Left lobe of liver (tissue), 2 donors: Measurements from ENCODE around the gene BICC1. TPM values are rescaled to one million over a fixed set of nuclear protein-coding genes. Genes with fewer than 3 reads are reported as not detected.

Experiments
- ATAC-seq: fragments of 200-7000 bp; cut with Tn5 transposase; one replicate; pipeline ENCODE4 v1.9.1; 2020; ENCODE audit warnings: mild to moderate bottlenecking, moderate library complexity
- DNase-seq: peaks from one replicate; pipeline ENCODE4 v3.0.0-alpha.2; 2020; ENCODE audit warnings: low spot score
- total RNA-seq: library from RNA; stranded (reverse); gene quantifications from one replicate; pipeline ENCODE4 v1.2.1, GENCODE V29; 2021
- donor health status: DM: no; HTN: no; CAD: no; lungs with moderate emphysema.
- donor health status: DM: no; HTN: yes; CAD: no.

Gene BICC1
- total RNA-seq, 1 donor from 2014 or later, result 1.6 TPM

DNA sequence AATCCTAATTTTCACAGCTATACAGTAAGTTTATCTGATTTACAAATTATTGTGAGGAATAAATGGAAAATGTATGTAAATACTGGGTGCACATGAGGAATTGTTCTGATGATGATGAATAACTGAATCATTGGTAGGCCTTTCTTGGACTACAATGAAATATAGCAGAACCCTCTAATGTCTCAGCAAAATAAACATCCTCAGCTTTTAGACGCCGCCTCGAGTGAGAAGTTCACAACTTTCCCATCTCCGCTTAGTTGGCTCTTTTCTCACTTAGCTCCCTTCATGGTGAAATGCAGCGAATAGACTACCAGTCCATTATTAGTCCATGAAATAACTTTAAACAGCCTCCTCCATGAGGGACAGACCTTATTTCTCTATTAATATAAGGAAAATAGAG lies 182.3 kb downstream of the BICC1 start:
- no peak for ATAC-seq
- DNase-seq, result no peak

DNA sequence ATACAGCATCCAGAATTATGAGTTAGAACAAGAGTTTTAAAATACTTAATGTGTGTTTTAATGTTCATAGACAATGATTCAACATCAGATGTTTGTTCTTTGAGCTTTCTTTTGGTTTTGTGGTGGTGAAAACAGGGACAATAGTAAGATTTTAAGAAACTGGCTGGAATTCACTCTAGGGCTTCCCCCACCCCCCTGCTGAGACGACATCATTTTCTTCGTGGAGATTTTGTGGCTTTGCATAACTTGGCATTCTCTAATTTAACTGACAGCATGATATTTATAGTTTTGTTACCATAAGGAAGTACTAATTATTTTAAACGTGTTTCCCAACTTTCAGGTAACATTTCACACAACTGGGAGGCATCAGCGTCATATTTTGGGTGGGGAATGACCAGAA lies 184.1 kb downstream of the BICC1 start:
- no peak for DNase-seq
- ATAC-seq, result no peak

DNA sequence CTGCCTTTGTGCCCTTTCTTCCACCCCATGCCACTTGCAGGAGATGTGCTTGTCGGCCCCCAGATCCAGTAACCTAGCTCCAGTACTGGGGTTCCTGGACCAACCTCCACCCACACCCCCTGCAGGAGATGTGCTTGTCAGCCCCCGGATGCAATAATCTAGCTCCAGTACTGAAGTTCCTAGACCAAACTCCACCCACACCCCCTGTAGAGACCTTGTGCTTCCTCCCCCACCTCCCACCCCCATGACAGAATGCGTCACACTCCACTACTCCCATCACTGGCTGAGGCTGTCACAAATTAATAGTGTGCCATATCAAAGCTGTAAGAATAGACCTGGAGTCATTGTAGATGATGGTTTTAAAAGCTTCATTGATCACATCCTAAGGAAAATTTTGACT lies 185.0 kb downstream of the BICC1 start:
- ATAC-seq (no peak), DNase-seq (no peak)

DNA sequence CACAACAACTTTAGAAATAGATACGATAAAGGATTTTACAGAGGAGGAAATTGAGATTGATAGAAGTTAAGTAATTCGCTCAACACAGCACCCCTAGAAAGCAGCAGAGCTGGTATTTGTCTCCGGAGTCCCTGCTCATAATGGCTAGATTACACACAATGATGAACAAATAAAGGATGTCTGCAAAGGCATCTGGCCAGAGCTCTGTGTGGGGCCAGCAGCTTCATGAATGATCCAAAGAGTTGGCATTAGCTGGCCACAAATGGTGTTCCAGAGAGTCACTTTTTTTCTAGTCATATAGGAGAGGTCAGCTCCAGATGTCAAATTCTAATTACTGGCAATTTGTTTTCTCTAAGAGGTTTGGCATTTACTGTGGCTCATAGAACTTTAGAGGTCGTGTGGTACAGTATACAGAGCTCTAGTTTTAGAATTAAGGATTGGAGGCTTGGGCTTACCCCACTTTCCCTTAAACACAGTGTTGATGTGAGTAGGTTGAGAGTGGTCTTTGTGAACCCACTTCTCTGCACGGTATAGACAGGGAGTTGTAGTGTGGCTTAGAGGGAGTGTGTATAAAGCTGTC lies 186.2 kb downstream of the BICC1 start:
- no peak for ATAC-seq
- DNase-seq, result no peak

DNA sequence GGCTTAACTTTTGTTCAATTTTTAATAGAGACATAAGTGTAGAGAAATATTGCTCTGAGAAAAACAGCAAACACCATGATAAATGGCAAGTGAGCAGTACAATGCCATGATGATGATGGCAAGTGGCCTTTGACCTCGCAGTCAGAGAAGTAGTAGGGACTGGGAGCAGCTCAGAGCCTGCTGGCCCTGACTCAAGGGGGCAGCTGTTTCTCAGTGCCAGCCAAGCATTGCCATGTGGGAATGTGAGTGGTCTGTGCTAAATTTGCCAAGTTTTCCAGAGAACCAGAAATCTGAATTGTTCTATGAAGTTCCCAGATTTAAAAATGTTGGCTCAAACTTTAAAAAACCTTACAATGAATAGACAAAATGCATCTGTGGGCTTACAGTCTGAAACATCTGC lies 187.9 kb downstream of the BICC1 start:
- DNase-seq, result no peak
- ATAC-seq, result no peak

DNA sequence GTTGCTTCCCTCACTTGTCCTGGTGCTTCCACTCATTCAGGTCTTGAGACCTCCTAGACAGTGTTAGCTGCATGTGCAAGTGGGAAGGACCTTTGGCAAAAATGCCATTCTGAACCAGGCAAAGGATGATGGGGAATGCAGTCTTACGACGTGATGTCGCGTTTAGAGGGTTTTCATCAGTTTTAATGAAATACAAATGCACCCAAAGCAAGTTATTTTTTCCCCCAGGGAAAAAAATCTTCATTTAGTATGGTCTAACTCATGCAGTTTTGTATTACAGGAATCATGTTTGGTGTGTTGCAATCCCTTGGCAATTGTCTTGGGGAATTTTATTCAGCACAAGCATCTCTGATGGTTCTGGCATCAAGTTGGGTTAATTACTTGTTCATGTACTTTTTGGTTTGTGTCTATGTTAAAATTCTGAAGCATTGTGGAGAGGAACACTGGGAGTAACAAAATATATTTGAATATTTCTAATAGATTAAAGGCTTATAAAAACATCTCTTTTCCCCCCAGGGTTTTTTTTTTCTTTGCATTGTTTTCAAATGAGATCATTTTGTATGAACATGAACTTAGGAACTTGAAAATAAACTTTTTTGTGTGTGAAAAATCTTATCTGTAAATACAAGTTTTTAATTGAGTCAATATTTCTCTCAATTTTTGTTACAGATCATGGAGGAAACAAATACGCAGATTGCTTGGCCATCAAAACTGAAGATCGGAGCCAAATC lies 188.9 kb downstream of the BICC1 start:
- DNase-seq, result no peak
- ATAC-seq, result no peak

DNA sequence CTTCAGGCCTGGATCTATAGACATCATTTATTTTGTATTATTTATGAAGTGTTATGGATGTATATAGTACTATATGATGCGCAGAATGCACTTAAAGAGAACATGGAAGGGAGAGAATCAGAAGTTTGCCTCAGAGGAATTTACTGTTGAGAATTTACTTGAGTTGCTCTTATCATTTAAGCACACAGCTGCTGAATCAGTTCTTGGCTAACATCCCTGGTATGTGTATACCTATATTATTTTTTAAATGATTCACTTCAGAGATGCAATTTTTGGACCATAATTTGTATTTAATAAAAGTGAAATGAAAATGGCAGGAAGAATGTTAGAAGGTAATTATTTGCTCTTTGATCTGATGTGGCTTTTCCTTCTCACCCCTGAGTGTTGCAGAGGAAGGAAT lies 191.6 kb downstream of the BICC1 start:
- no peak for ATAC-seq
- no peak for DNase-seq

DNA sequence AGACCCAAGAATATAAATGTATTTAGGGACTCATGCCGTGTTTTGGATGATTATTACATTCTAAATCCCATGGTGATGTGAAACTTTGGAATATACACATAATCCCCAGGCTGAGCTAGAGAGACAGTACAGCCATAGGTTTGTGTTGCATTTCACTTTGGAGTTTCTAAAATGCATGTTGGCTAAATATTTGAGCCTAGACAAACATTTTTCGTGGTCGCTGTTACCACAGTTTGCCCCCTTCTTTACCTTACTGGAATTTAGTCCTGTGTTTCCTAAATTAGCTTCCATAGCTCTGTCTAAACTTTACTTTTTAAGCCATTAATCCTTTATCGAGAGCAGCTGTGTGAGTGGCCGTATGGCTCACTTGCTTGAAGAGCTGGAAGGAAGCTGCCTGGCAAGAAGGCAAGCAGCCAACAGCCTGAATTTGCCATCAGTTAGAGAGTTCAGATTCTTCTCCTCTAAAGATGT lies 192.0 kb downstream of the BICC1 start:
- DNase-seq, result no peak
- no peak for ATAC-seq

DNA sequence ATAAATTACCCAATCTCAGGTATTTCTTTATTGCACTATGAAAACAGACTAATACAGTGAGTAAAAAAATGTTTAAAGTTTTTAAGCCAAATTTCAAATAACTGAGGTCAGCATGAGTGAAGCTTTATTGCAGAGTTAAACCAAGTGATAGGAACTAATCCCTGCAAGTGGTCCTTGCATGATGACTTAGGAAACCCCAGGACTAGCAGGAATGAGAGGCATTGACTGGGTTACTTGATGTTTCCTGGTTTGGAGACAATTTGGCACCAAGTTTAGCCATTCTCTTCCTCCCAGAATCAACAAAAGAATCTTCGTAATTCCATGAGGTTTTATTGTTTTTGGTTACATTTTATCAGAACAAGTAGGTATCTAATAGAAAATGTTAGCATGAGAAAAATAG lies 194.2 kb downstream of the BICC1 start:
- DNase-seq (no peak), ATAC-seq (no peak)

DNA sequence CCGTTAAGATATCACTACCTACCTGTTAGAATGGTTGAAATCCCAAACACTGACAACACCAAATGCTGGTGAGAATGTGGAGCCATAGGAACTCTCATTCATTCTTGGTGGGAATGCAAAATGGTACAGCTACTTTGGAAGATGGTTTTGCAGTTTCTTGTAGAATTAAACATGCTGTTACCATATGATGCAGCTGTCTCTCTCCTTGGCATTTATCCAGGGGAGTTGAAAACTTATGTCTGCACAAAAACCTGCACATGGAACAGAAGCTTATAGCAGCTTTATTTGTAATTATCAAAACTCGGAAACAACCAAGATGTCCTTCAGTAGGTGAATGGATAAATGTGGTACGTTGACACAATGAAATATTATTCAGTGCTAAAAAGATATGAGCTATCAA lies 199.5 kb downstream of the BICC1 start:
- ATAC-seq, result no peak
- no peak for DNase-seq

DNA sequence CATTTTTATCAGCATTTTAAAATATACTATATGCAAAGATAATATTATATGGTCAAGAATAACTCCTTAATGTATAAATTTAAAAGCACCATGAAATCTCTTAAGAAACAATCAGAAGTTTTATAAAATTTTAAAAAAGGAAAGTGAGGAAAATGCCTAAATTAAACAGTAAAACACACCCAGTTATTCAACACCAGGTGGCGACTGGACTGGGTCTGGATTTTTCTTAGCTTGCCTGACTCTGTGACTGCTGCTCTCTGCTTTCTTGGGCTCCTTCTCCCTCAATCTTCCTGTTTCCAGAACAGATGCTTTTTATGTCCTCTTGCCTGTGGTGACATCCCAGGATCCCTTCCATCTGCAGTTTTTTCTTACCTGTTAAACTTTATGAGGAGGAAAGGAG lies 200.3 kb downstream of the BICC1 start:
- DNase-seq, result no peak
- ATAC-seq, result no peak

DNA sequence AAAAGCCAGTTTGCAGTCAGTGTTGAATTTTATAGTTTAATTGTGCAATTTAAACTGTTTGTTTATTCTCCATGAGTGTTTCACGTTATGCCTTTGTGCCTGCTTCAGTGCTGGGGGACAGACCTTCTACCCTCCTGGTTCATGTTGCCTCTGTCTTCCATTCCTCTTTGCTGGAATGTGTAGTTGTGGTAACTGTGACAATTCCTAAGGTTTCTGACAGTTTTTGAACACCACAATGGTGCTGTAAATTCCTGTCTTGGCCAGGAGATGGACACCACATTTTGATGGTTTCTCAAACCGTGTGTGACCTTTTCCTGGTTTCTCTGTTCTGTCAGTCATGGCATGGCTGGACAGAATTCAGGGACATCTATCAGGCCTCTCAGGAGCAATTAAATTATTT lies 201.7 kb downstream of the BICC1 start:
- ATAC-seq (no peak), DNase-seq (no peak)

DNA sequence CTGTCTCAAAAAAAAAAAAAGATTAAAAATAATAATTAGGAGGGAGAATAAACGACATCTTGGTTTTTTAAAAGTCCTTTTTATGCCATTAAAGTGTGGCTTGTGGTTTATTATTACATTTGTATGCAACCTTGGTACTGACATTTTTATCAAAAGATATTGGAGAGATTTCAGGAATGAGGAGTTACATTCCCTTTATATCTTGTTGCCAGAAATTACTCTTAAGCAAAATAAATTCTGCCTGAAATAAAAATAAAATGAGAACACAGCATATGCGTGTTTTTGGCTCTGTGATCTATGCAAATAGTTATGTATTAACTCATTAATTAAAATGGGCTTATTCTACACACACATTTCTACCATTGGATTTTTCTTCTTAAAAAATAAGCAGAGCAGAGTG lies 202.4 kb downstream of the BICC1 start:
- no peak for DNase-seq
- no peak for ATAC-seq

DNA sequence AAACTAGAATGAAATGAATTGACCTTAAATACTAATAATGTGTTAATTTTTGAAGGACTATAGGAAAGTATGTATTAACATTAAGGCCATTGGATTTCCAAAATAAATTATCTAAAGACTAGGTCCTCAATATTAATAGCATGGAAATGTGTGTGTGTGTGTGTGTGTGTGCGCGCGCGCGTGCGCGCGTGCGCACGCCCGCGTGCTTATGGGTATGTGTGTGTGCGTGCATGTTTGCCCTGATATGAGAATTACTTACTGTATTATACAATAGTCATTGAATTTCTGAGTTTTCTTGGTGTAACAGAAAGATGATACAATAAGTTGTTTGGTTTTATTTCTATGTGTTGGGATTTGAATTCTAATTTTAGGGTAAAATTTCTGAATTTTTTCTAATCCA lies 205.9 kb downstream of the BICC1 start:
- no peak for DNase-seq
- no peak for ATAC-seq

DNA sequence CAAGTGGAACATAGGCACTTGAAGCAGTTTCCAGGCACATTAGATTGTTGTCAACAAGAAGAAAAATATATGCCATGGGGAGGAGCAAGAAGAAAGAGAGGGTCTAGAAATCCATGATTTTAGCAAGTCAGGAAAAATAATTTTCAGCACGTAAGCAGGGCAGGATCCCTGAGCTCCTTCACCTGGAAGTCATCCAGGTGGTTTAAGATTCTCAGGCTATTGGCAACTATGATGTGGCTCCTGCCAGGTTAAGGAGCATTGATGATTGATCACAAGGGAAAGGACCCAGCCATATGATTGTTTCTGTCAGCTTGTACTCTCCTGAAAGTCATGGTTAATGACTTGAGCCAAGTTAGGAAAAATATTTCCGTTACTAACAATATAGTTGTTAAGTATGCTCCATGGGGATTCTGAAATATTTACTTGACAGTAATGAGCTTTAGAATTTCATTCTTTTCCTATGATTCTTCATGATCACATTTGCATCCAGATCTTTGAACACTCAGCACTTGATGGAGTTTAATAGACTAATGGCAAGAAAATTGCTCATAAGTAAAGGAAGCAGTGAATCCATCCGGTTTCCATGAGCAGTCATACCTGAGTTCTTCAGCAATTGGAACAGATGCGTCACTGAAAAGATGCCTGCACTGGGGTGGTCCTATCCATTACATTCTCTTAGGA lies 209.1 kb downstream of the BICC1 start:
- DNase-seq (no peak), ATAC-seq (no peak)

DNA sequence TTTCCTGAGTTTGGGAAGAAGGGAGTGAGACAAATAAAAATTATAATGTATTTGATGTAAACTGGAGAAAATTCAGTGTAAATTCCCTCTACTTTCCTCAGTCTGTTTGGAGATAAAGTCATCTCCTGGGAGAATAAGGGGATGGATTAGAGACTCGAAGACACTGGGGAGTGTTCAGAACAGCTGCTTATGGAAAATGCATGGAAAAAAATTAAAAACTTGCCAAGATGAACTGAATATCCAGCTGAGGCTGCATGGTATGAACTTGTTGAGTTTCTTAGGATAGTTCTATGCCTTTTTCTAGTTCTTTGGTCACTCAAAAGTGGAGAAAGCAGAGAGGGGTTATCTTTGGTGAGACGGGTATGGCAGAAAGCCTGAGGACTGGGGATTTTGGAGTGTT lies 210.5 kb downstream of the BICC1 start:
- ATAC-seq (no peak), DNase-seq (no peak)

DNA sequence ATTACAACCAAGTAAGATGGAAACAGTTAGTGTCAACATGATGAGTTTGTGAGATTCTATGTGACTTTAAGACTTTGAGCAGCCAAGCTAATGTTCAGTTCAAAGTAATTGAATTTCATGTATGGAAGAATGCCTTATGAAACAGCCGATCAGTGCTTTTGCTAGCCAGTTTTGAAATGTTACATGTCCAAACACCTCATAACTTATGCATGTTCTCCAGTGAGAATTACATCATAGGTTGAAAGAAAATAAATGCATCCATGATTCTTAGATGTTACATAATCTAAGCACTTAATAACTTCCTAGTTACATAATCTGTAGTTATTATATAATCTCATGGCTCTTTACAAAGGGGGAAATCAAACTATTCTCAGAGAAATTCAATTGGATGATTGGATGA lies 211.3 kb downstream of the BICC1 start:
- DNase-seq (no peak), ATAC-seq (no peak)

DNA sequence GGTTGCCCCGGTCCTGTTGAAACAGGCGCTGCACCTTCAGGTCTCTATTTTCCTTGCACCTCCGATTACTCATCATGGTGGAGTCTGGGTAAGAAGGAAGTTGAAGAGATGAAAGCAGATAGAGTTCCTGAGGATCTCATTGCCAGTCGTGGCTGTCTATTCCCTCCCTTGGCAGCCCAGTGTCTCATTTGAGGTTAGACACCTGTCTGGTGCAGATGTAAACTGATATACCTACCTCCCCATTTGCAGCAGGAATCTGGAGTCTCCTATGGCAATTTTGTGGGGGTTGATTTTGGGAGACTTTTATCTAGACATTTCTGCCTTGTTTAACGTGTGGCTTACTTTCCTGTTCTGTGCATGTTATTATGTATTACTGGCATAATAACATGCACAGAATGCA lies 212.1 kb downstream of the BICC1 start:
- no peak for DNase-seq
- no peak for ATAC-seq

DNA sequence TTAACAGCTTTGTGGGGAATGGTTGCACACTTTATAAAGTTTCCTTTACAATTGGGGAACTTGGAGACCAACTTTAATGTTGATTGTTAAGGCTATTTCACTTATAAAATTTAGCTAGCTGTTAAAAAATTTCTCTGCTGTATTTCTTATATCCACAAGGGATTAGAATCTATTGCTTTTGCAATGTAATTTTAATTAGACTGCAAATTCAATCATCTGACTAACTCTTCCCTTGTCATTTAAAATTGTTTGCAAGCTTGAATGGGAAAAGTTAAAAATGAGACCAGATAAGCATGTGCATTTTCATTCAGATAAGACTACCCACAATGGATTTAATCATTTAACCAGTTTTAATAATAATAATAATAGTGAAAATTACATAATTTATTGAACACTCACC lies 213.2 kb downstream of the BICC1 start:
- ATAC-seq, result no peak
- no peak for DNase-seq

DNA sequence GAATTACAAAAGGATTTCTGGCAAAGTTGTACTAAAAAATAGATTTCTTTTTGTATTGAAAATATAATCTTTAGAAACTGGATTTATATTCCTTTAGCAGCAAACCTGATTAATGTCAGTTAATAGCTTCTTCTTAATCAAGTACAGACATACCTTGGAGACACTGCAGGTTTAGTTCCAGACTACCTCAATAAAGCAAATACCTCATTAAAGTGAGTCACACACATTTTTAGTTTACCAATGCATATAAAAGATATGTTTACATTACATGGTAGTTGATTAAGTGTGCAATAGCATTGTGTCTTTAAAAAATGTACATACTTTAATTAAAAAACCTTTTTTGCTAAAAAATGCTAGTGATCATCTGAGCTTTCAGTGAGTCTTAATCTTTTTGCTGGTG lies 215.0 kb downstream of the BICC1 start:
- DNase-seq, result no peak
- no peak for ATAC-seq

DNA sequence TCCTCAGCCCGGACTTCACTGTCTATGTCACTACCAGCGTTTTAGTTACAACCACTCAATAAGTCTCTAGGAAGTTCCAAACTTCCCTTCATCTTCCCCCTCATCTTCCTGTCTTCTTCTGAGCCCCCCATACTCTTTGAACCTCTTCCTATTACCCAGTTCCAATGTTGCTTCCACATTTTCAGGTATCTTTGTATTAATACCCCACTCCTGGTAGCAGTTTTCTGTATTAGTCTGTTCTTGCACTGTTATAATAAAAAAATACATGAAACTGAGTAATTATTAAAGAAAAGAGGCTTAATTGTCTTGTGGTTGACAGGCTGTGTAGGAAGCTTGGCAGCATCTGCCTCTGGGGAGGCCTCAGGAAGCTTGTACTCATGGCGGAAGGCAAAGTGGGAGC lies 218.6 kb downstream of the BICC1 start:
- no peak for DNase-seq
- ATAC-seq, result no peak

DNA sequence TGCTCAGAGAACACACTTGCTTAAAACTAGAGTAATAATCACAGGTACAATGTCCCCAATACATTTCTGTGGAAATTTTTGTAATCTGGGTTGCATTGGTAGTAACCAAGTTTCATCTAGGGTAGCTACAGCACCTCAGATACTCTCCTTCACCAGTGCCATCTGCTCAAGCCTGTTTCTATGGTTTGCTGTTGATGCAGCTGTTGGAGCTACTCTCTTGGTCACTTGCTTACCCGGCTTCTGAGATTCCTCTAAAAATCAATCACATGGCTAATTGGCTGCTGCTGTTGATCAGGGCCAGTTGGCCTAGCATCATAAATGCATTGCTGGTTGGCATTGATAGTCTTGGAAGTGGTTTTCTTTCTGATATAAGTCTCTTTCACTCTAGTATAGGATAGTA lies 220.8 kb downstream of the BICC1 start:
- no peak for DNase-seq
- no peak for ATAC-seq

DNA sequence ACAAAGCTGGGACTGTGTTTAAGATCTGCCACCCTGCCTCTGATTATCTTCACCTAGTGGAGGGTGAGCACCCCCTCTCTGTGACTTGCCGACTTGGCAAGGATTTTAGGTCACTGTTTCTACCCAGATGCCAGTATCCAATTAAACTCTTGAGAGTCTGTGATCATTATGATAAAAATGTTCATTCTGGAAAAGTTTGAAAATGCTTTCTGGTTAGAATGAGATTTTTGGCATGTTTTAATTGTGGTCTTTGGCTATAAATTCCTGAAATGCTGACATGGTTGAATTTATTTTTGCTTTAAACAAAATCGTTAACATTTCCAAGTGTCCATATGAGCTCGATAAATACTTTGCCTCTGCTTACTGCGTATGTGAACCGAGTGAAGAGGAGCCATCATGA lies 221.4 kb downstream of the BICC1 start:
- DNase-seq (no peak), ATAC-seq (no peak)
